Neural crest cell (in vitro differentiated cells): Measurements from ENCODE around the gene HTR4. TPM values are rescaled to one million over a fixed set of nuclear protein-coding genes. Genes with fewer than 3 reads are reported as not detected.

Experiments used
- DNase-seq: peaks from one replicate; pipeline ENCODE4 v3.0.0; 2021; ENCODE audit warnings: low read depth, mixed read lengths, low spot score
- H3K27ac Mint-ChIP-seq: one replicate; pipeline ENCODE4 v1.8.0; 2021; ENCODE audit warnings: mild to moderate bottlenecking, mixed read lengths; ENCODE audit not compliant: unreplicated experiment
- H3K27me3 Mint-ChIP-seq: 2 replicates; pipeline ENCODE4 v1.8.0; 2021; ENCODE audit warnings: low read depth, mild to moderate bottlenecking, mixed read lengths
- H3K36me3 Mint-ChIP-seq: 2 replicates; pipeline ENCODE4 v1.8.0; 2021; ENCODE audit warnings: low read depth, mild to moderate bottlenecking, mixed read lengths
- H3K4me1 Mint-ChIP-seq: 2 replicates; pipeline ENCODE4 v1.8.0; 2021; ENCODE audit warnings: mixed read lengths
- H3K4me3 Mint-ChIP-seq: one replicate; pipeline ENCODE4 v1.8.0; 2021; ENCODE audit warnings: mild to moderate bottlenecking, mixed read lengths
- H3K9me3 Mint-ChIP-seq: 2 replicates; pipeline ENCODE4 v1.8.0; 2021; ENCODE audit warnings: mixed read lengths
- CTCF ChIP-seq: fragments of 200-600 bp; sonication (generic); conservative IDR thresholded peaks from 2 replicates; pipeline ENCODE4 v1.5.0; 2021; ENCODE audit warnings: antibody characterized with exemption, mild to moderate bottlenecking
- total RNA-seq: library from RNA; stranded (reverse); gene quantifications from 2 replicates; pipeline ENCODE4 v1.2.1, GENCODE V29; 2021

Gene HTR4
- total RNA-seq, 1 donor from 2014 or later, result not detected

GRCh38 chr5:148623101-148623500 lies 31.2 kb downstream of the HTR4 start:
- H3K27me3 Mint-ChIP-seq, result peaks cover 12% of the 10 kb centered on the region
- H3K4me3 Mint-ChIP-seq, result no peak overlapping the region
- TF ChIP-seq CTCF, result no peak
- H3K36me3 Mint-ChIP-seq, result no peaks in the 10 kb centered on the region
- H3K9me3 Mint-ChIP-seq, result no peaks in the 10 kb centered on the region
- peak overlapping the region; percentile 76 for H3K27ac Mint-ChIP-seq
- DNase-seq, result no peak
- H3K4me1 Mint-ChIP-seq, result peaks cover 10% of the 10 kb centered on the region

- Mint-ChIP-seq H3K27ac (no peak overlapping the region), H3K36me3 (no peaks in the 10 kb centered on the region), H3K4me3 (no peak overlapping the region), H3K27me3 (peaks cover 15% of the 10 kb centered on the region), H3K4me1 (peaks cover 5% of the 10 kb centered on the region), H3K9me3 (no peaks in the 10 kb centered on the region)
- no peak for TF ChIP-seq CTCF
- no peak for DNase-seq
These were observed 33.6 kb downstream of the HTR4 start for GRCh38 chr5:148620696-148621095.

GRCh38 chr5:148620091-148620490 lies 34.2 kb downstream of the HTR4 start:
- Mint-ChIP-seq H3K9me3 (no peaks in the 10 kb centered on the region), H3K4me1 (peaks cover 5% of the 10 kb centered on the region), H3K27ac (no peak overlapping the region), H3K4me3 (no peak overlapping the region), H3K36me3 (no peaks in the 10 kb centered on the region), H3K27me3 (peaks cover 15% of the 10 kb centered on the region)
- no peak for DNase-seq
- no peak for TF ChIP-seq CTCF

GRCh38 chr5:148619484-148619883 lies 34.8 kb downstream of the HTR4 start:
- no peak overlapping the region for H3K27ac Mint-ChIP-seq
- DNase-seq, result no peak
- TF ChIP-seq CTCF, result no peak
- peaks cover 5% of the 10 kb centered on the region for H3K4me1 Mint-ChIP-seq
- no peak overlapping the region for H3K4me3 Mint-ChIP-seq
- H3K9me3 Mint-ChIP-seq, result no peaks in the 10 kb centered on the region
- H3K36me3 Mint-ChIP-seq, result no peaks in the 10 kb centered on the region
- peaks cover 15% of the 10 kb centered on the region for H3K27me3 Mint-ChIP-seq

GRCh38 chr5:148615644-148616275 lies 38.6 kb downstream of the HTR4 start:
- Mint-ChIP-seq H3K4me1 (no peaks in the 10 kb centered on the region), H3K27ac (no peak overlapping the region), H3K36me3 (no peaks in the 10 kb centered on the region), H3K4me3 (no peak overlapping the region), H3K27me3 (peaks cover 8% of the 10 kb centered on the region), H3K9me3 (no peaks in the 10 kb centered on the region)
- DNase-seq, result no peak
- no peak for TF ChIP-seq CTCF

GRCh38 chr5:148607406-148607805 lies 46.9 kb downstream of the HTR4 start:
- no peak overlapping the region for H3K27ac Mint-ChIP-seq
- no peaks in the 10 kb centered on the region for H3K9me3 Mint-ChIP-seq
- no peak for TF ChIP-seq CTCF
- peaks cover 2% of the 10 kb centered on the region for H3K27me3 Mint-ChIP-seq
- peaks cover 2% of the 10 kb centered on the region for H3K36me3 Mint-ChIP-seq
- DNase-seq, result no peak
- no peak overlapping the region for H3K4me3 Mint-ChIP-seq
- no peaks in the 10 kb centered on the region for H3K4me1 Mint-ChIP-seq
